Inflammatory macrophage treated with lipopolysaccharide for 4 hours (primary cell): Measurements from ENCODE around the gene MFSD12.
"Not testable (repeated sequence)": the region's sequence is repeated elsewhere in the genome, so short reads cannot be mapped to it uniquely, and the experiment has no call there.

ENCODE experiments used
- DNase-seq: peaks from one replicate; pipeline ENCODE4 v3.0.0-alpha.2; 2020

MFSD12 gene

GRCh38 chr19:3584036-3584802, 26.8 kb upstream of the MFSD12 start:
- not testable (repeated sequence) for DNase-seq

GRCh38 chr19:3581792-3582191, 24.4 kb upstream of the MFSD12 start:
- not testable (repeated sequence) for DNase-seq

GRCh38 chr19:3580156-3580934, 23.0 kb upstream of the MFSD12 start:
- peak; percentile 77 for DNase-seq

- no peak for DNase-seq
Observed at GRCh38 chr19:3578390-3578789, 21.0 kb upstream of the MFSD12 start.

- DNase-seq = no peak
Observed at GRCh38 chr19:3577723-3578344, 20.4 kb upstream of the MFSD12 start.

- DNase-seq = no peak
Observed at GRCh38 chr19:3576696-3577443, 19.5 kb upstream of the MFSD12 start.

GRCh38 chr19:3575949-3576673, 18.7 kb upstream of the MFSD12 start:
- DNase-seq = no peak

- no peak for DNase-seq
Observed at GRCh38 chr19:3575260-3575741, 17.9 kb upstream of the MFSD12 start.

GRCh38 chr19:3573858-3574637, 16.7 kb upstream of the MFSD12 start:
- DNase-seq = peak; percentile 100

- DNase-seq = no peak
Observed at GRCh38 chr19:3573162-3573857, 15.9 kb upstream of the MFSD12 start.

GRCh38 chr19:3572855-3573161, 15.4 kb upstream of the MFSD12 start, which contains the start of gene HMG20B:
Gene HMG20B (plus strand): TSS chr19:3572944. CDS start chr19:3573310, 366 bp downstream.
- no peak for DNase-seq

GRCh38 chr19:3572132-3572854, 14.9 kb upstream of the MFSD12 start:
- peak; percentile 100 for DNase-seq

- DNase-seq = peak; percentile 79
Observed at GRCh38 chr19:3570606-3571011, 13.2 kb upstream of the MFSD12 start.

- not testable (repeated sequence) for DNase-seq
Observed at GRCh38 chr19:3570042-3570441, 12.7 kb upstream of the MFSD12 start.

- no peak for DNase-seq
Observed at GRCh38 chr19:3565139-3565538, 7.8 kb upstream of the MFSD12 start.

GRCh38 chr19:3563709-3564524, 6.5 kb upstream of the MFSD12 start:
- peak; percentile 55 for DNase-seq

- DNase-seq = peak; percentile 54
Observed at GRCh38 chr19:3556978-3557460, 367 bp downstream of the MFSD12 start.

- no peak for DNase-seq
Observed at GRCh38 chr19:3556423-3556977, 886 bp downstream of the MFSD12 start.
